PFSK-1 (cell line): Measurements from ENCODE around the gene AGK.

ENCODE experiments used
- FOXP2 ChIP-seq: optimal IDR thresholded peaks from 2 replicates; pipeline ENCODE3; 2011; ENCODE audit warnings: borderline replicate concordance, control low read depth, inconsistent platforms; ENCODE audit not compliant: insufficient read depth; ENCODE audit errors: extremely low read length, extremely low read depth
- POLR2AphosphoS5 ChIP-seq: IDR thresholded peaks from 2 replicates; pipeline ENCODE4 v1.6.1; 2012; ENCODE audit warnings: low read depth, mild to moderate bottlenecking, control low read depth, low read length, moderate library complexity
- REST ChIP-seq, 2 experiments: IDR thresholded peaks; 2 replicates each; pipeline versions ENCODE4 v1.6.1 to v1.8.0; 2011 to 2012; ENCODE audit warnings: low read depth in 2 of 2, low read length in 2 of 2, control low read depth in 1 of 2, inconsistent platforms in 1 of 2, mild to moderate bottlenecking in 1 of 2, moderate library complexity in 1 of 2; ENCODE audit not compliant: insufficient read depth in 1 of 2
- SIN3A ChIP-seq: IDR thresholded peaks from 2 replicates; pipeline ENCODE4 v1.6.1; 2012; ENCODE audit warnings: mild to moderate bottlenecking, low read length, moderate library complexity, borderline replicate concordance; ENCODE audit not compliant: insufficient read depth
- TAF1 ChIP-seq: IDR thresholded peaks from 2 replicates; pipeline ENCODE4 v1.6.1; 2012; ENCODE audit warnings: low read length, control low read depth, borderline replicate concordance; ENCODE audit not compliant: insufficient read depth

Gene AGK

DNA sequence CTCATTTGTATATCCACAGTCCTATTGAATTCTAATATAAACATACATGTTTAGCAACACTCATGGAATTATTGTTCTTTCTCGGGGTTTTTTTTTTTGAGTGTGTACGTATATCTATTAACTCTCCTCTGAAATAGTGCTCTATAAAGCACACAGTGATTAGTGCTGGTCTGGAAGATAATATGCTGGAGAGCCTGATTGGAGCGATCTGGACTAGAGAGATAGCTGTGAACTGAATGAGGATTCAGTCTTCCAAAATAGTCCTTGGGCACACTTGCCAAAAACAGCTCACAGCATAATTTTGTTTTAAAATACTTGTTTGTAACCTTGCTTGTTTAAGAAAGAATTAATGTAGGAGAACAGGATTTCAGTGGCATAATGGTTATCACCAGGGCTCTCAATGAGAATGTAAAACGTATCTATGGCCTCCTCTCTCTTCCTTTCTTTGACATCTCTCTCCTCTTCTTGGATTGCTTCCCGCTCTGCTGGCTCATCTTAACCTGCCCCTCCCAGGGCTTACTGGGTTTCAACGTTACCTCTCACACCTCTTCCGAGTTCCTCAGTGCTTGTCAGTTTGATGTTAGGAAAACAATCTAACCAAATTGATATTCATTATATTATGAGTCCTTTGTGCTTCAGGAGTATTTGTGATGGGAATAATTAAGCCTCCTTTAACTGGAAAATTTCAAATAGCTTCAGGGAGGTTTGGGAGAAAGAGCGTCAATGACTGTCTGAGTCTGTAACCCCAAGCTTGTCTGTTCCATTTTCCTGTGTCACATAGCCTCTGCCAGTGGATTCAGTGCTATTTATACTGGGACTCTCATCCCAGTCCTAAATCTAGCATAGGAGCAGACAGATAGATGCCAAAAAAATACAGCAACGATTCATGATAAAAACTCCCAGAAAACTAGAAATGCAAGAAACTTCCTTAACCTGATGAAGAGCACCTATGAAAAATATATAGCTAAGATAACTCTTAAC, 16.2 kb upstream of the AGK start:
- no peak for TF ChIP-seq TAF1
- no peak for TF ChIP-seq REST (IDR thresholded peaks at IDR 0.05; ENCODE audit: insufficient read depth in 1 of 2, low read depth in 2 of 2, low read length in 2 of 2)
- no peak for TF ChIP-seq SIN3A
- no peak for TF ChIP-seq FOXP2
- no peak for TF ChIP-seq POLR2AphosphoS5

- TF ChIP-seq POLR2AphosphoS5 (no peak), FOXP2 (no peak)
Measured at GRCh38 chr7:141537906-141538305, 13.3 kb upstream of the AGK start.

DNA sequence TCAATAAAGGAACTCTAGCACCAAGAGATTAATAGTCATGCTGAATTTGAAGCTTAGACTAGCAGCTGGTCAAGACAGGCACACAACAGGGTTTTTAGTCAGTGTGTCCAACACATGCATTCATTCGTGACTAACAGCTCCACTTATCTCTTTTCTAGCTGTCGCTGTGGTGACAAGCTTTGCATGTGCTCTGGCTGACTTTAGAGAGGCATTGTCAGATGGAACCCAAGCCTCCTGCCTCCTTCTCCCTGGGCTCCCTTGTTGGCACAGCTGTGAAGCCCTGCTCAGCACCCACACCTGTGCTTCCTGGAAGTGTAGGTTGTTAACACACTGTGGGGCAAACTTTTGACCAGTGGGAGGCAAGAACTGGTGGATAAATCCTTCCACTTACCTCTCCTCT, 9.8 kb upstream of the AGK start:
- TF ChIP-seq REST (IDR thresholded peaks at IDR 0.05; ENCODE audit: insufficient read depth in 1 of 2, low read depth in 2 of 2, low read length in 2 of 2) (no peak), TAF1 (no peak), POLR2AphosphoS5 (no peak), FOXP2 (no peak), SIN3A (no peak)

DNA sequence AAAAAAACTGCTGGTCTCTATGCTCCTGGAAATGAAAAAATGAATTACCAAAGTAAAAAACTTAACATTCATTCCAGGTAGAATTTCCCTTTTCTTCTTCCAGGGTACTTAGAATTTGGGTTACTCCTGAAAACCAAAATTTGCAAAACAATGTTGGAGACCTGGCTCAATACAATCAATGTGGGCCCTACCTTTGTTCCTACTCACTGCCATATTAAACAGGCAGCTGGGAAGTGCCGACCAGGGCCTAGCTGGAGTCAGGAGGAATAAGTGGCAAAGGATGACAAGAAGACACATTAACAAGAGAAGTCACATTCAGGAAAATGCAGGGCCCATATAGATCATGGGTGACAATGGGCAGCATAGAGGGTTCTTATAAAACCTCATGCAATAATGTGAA, 6.4 kb upstream of the AGK start:
- TF ChIP-seq REST (IDR thresholded peaks at IDR 0.05; ENCODE audit: insufficient read depth in 1 of 2, low read depth in 2 of 2, low read length in 2 of 2): no peak

DNA sequence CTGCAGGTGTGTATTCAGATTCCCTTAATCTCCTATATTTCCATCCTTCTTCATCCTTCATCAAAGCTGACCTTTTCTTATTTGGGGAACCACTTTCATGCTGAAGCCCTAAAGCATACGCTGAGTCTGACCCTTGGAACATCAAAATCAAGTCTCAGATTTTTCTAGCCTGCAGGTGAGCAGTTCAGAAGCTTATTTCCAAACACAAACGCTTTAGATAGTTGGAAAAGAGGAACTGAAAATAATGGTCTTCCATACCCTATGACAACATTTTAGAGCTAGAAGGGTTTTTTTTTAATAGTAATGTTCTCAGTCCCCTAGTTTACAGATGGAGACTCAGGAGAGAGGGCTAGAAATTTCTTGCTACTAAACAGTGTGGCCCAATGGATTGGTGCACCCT, 1.6 kb upstream of the AGK start:
- TF ChIP-seq FOXP2 (no peak), TAF1 (no peak), SIN3A (no peak), POLR2AphosphoS5 (no peak), REST (IDR thresholded peaks at IDR 0.05; ENCODE audit: insufficient read depth in 1 of 2, low read depth in 2 of 2, low read length in 2 of 2) (no peak)
